ENCODE measurements around the gene STN1. TPM values are rescaled to one million over a fixed set of nuclear protein-coding genes. Genes with fewer than 3 reads are reported as not detected.

Gene STN1
- total RNA-seq, 1 experiment from 2014 or later: 14.3 TPM

GRCh38 chr10:103876155-103876554 lies 41.8 kb downstream of the STN1 start:
- Histone ChIP-seq H3K36me3 (ENCODE audit: insufficient read depth, low read length, poor library complexity, severe bottlenecking) (peaks cover 6% of the 10 kb centered on the region), H3K4me1 (ENCODE audit: insufficient read depth, low read length, poor library complexity, severe bottlenecking) (peaks cover under 1% of the 10 kb centered on the region), H3K4me3 (ENCODE audit: low read depth, low read length, poor library complexity, severe bottlenecking) (no peak overlapping the region), H3K9me3 (ENCODE audit: low read depth, low read length, poor library complexity, severe bottlenecking) (no peaks in the 10 kb centered on the region), H3K27ac (ENCODE audit: low read depth, low read length, poor library complexity, severe bottlenecking) (no peak overlapping the region), H3K27me3 (replicated peaks; ENCODE audit: insufficient read depth, low read depth, low read length, poor library complexity) (no peaks in the 10 kb centered on the region)
- intact Hi-C loops (cut with micrococcal nuclease; ENCODE audit: unreplicated experiment): no loop called here
- no TSS peak for BruUV-seq (replicated peaks)
- ChIA-PET CTCF (no interaction called here), POLR2A (ENCODE audit: low non-redundant PET) (no interaction called here)
- no peak for DNase-seq (ENCODE audit: low spot score)
- TF ChIP-seq EZH2 (IDR thresholded peaks at IDR 0.05; ENCODE audit: borderline replicate concordance, low read depth, low read length, poor library complexity, severe bottlenecking): no peak
- TF ChIP-seq CTCF (conservative IDR thresholded peaks at IDR 0.05; ENCODE audit: low read depth, low read length): no peak

GRCh38 chr10:103874730-103875129 lies 43.3 kb downstream of the STN1 start:
- no peak for DNase-seq (ENCODE audit: low spot score)
- intact Hi-C loops (cut with micrococcal nuclease; ENCODE audit: unreplicated experiment): no loop called here
- no peak for TF ChIP-seq EZH2 (IDR thresholded peaks at IDR 0.05; ENCODE audit: borderline replicate concordance, low read depth, low read length, poor library complexity, severe bottlenecking)
- no peak for TF ChIP-seq CTCF (conservative IDR thresholded peaks at IDR 0.05; ENCODE audit: low read depth, low read length)
- H3K4me1 ChIP-seq (ENCODE audit: insufficient read depth, low read length, poor library complexity, severe bottlenecking): peaks cover 10% of the 10 kb centered on the region
- H3K36me3 ChIP-seq (ENCODE audit: insufficient read depth, low read length, poor library complexity, severe bottlenecking): peaks cover 6% of the 10 kb centered on the region
- no peak overlapping the region for H3K27ac ChIP-seq (ENCODE audit: low read depth, low read length, poor library complexity, severe bottlenecking)
- H3K27me3 ChIP-seq (replicated peaks; ENCODE audit: insufficient read depth, low read depth, low read length, poor library complexity): no peaks in the 10 kb centered on the region
- no peak overlapping the region for H3K4me3 ChIP-seq (ENCODE audit: low read depth, low read length, poor library complexity, severe bottlenecking)
- POLR2A ChIA-PET (ENCODE audit: low non-redundant PET): no interaction called here
- no TSS peak for BruUV-seq (replicated peaks)
- CTCF ChIA-PET: interaction anchor here (1.0 kb wide), 1 partner anchor 162 kb away, joined by 4 read pairs; no protein-coding TSS in a partner anchor
- no peaks in the 10 kb centered on the region for H3K9me3 ChIP-seq (ENCODE audit: low read depth, low read length, poor library complexity, severe bottlenecking)

GRCh38 chr10:103872137-103872931 lies 45.6 kb downstream of the STN1 start:
- Histone ChIP-seq H3K4me1 (ENCODE audit: insufficient read depth, low read length, poor library complexity, severe bottlenecking) (peaks cover 10% of the 10 kb centered on the region), H3K4me3 (ENCODE audit: low read depth, low read length, poor library complexity, severe bottlenecking) (no peak overlapping the region), H3K27me3 (replicated peaks; ENCODE audit: insufficient read depth, low read depth, low read length, poor library complexity) (no peaks in the 10 kb centered on the region), H3K9me3 (ENCODE audit: low read depth, low read length, poor library complexity, severe bottlenecking) (no peaks in the 10 kb centered on the region), H3K27ac (ENCODE audit: low read depth, low read length, poor library complexity, severe bottlenecking) (no peak overlapping the region), H3K36me3 (ENCODE audit: insufficient read depth, low read length, poor library complexity, severe bottlenecking) (no peaks in the 10 kb centered on the region)
- intact Hi-C loops (cut with micrococcal nuclease; ENCODE audit: unreplicated experiment): no loop called here
- DNase-seq (ENCODE audit: low spot score): no peak
- no TSS peak for BruUV-seq (replicated peaks)
- CTCF ChIA-PET: interaction anchor here (0.5 kb wide), 1 partner anchor 17 kb away, joined by 3 read pairs; no protein-coding TSS in a partner anchor
- POLR2A ChIA-PET (ENCODE audit: low non-redundant PET): no interaction called here
- TF ChIP-seq EZH2 (IDR thresholded peaks at IDR 0.05; ENCODE audit: borderline replicate concordance, low read depth, low read length, poor library complexity, severe bottlenecking) (no peak), CTCF (conservative IDR thresholded peaks at IDR 0.05; ENCODE audit: low read depth, low read length) (no peak)

Data from A673 (cell line).